ENCODE data around the gene MGAT5. TPM values are rescaled to one million over a fixed set of nuclear protein-coding genes. Genes with fewer than 3 reads are reported as not detected.

The MGAT5 gene
- polyA plus RNA-seq, 3 donors from 2014 or later = 2.2 to 7.3 (median 4.0) TPM

DNA sequence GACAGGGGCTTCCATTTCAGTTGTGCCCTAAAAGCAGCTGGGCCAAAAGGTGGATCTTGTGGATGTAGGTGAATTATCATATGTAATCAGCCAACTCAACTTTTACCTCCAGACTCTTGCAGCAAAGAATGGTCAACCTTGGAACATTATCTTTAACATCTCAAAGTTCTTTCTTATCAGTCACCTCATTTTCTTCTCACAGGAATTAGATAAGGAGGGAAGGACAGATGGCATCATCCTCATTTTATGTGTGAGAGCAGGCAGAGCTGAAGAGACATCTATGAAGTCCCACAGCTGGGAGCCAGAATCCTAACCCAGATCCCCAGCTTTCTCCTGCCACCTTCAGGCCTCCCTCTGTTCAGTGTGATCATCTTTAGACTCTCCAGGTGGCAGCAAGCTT, 182.1 kb downstream of the MGAT5 start:
- Mint-ChIP-seq H3K27me3 (ENCODE audit: low read depth in 3 of 3) (peaks cover 0 to 3% (median 0%) of the 10 kb centered on the region in 3 donors), H3K9me3 (no peaks in the 10 kb centered on the region), H3K27ac (no peak overlapping the region), H3K4me1 (no peaks in the 10 kb centered on the region), H3K4me3 (no peak overlapping the region), H3K36me3 (peaks cover 13 to 45% (median 18%) of the 10 kb centered on the region in 3 donors)
- DNase-seq = no peak

DNA sequence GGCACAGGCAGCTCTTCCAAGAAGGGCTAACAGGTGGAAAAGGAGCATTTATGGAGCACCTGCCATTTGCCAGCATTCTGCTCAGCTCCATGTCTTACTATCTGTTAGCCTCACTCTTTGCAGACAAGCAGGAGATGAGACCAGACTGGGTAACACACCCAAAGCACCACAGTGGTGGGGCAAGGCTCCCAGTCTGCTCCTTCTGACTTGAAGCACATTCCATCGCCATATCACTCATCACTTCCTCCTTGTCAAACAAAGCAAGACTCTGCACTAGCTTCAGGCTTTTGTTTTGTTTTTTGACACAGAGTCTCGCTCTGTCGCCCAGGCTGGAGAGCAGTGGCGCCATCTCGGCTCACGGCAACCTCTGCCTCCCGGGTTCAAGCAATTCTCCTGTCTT, 182.8 kb downstream of the MGAT5 start:
- peaks cover 0 to 3% (median 0%) of the 10 kb centered on the region in 3 donors for H3K27me3 Mint-ChIP-seq (ENCODE audit: low read depth in 3 of 3)
- H3K4me3 Mint-ChIP-seq = no peak overlapping the region
- DNase-seq = no peak
- H3K4me1 Mint-ChIP-seq = no peaks in the 10 kb centered on the region
- H3K9me3 Mint-ChIP-seq = no peaks in the 10 kb centered on the region
- no peak overlapping the region for H3K27ac Mint-ChIP-seq
- H3K36me3 Mint-ChIP-seq = peaks cover 13 to 42% (median 18%) of the 10 kb centered on the region in 3 donors

DNA sequence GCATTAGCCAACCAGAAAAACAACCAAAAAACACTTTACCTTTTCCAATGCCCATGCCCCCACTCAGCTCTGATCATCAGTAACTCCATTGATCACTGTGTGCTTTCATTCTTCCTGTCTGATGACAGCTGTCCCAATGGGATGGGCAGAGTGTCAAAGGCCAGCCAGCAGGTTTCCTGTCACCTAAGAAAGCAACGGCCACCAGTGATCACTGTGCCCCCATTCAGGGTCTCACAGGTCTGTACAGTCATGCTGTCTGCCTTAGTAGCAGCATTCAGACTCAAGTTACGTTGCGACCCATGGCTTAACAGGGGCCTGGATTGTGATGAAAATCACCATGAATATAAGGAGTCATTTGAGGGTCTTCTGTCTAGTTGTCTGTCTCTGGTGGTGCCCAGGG, 184.5 kb downstream of the MGAT5 start:
- DNase-seq = no peak
- Mint-ChIP-seq H3K27ac (no peak overlapping the region), H3K36me3 (peaks cover 18 to 34% (median 21%) of the 10 kb centered on the region in 3 donors), H3K9me3 (no peaks in the 10 kb centered on the region), H3K27me3 (ENCODE audit: low read depth in 3 of 3) (peaks cover 0 to 3% (median 0%) of the 10 kb centered on the region in 3 donors), H3K4me1 (no peaks in the 10 kb centered on the region), H3K4me3 (no peak overlapping the region)

DNA sequence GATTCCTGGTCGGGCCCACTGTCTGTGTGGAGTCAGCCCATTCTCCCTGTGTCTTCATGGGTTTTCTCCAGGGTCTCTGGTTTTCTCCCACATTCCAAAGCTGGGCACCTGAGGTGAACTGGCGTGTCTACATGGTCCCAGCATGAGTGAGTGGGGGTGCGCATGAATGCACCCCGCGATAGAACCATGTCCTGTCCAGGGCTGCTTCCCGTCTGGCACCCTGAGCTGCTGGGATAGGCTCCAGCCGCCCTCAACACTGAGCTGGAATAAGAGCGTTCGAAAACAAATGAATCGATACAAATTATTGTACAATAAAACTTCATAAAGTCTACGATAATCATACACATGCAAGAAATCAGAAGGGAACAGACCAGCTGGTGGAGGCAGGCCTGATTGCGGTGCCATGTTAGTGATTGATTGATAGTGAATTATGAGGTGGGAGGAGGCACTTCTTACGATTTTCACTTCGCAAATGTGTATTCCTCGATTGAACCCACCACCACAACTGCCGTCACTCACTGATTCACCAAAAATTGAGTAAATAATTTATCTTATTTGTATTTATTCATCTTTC, 186.6 kb downstream of the MGAT5 start:
- Mint-ChIP-seq H3K4me3 (no peak overlapping the region), H3K9me3 (no peaks in the 10 kb centered on the region), H3K4me1 (peaks cover 0 to 5% of the 10 kb centered on the region in 2 donors), H3K27ac (no peak overlapping the region), H3K36me3 (peaks cover 7 to 25% (median 16%) of the 10 kb centered on the region in 3 donors), H3K27me3 (ENCODE audit: low read depth in 3 of 3) (peaks cover 0 to 2% (median 0%) of the 10 kb centered on the region in 3 donors)
- DNase-seq = no peak

GRCh38 chr2:134441153-134441863, 187.4 kb downstream of the MGAT5 start:
- Mint-ChIP-seq H3K4me1 (peaks cover 0 to 5% of the 10 kb centered on the region in 2 donors), H3K4me3 (no peak overlapping the region), H3K27ac (no peak overlapping the region)

GRCh38 chr2:134443814-134444480, 190.1 kb downstream of the MGAT5 start:
- peaks cover 6 to 21% (median 15%) of the 10 kb centered on the region in 3 donors for H3K36me3 Mint-ChIP-seq
- DNase-seq = no peak
- H3K9me3 Mint-ChIP-seq = no peaks in the 10 kb centered on the region
- H3K4me1 Mint-ChIP-seq = peaks cover 0 to 5% of the 10 kb centered on the region in 2 donors
- H3K27ac Mint-ChIP-seq = no peak overlapping the region
- no peak overlapping the region for H3K4me3 Mint-ChIP-seq
- peaks cover 0 to 4% (median 2%) of the 10 kb centered on the region in 3 donors for H3K27me3 Mint-ChIP-seq (ENCODE audit: low read depth in 3 of 3)

More at GRCh38 chr2:134441153-134441863, 187.4 kb downstream of the MGAT5 start:
- Mint-ChIP-seq H3K36me3 (peaks cover 6 to 25% (median 15%) of the 10 kb centered on the region in 3 donors), H3K9me3 (no peaks in the 10 kb centered on the region), H3K27me3 (ENCODE audit: low read depth in 3 of 3) (peaks cover 0 to 4% (median 0%) of the 10 kb centered on the region in 3 donors)
- no peak for DNase-seq

- no peak for DNase-seq
- H3K4me1 Mint-ChIP-seq = peaks cover 0 to 5% of the 10 kb centered on the region in 2 donors
- H3K27me3 Mint-ChIP-seq (ENCODE audit: low read depth in 3 of 3) = peaks cover 0 to 4% (median 2%) of the 10 kb centered on the region in 3 donors
- H3K9me3 Mint-ChIP-seq = no peaks in the 10 kb centered on the region
- H3K27ac Mint-ChIP-seq = no peak overlapping the region
- no peak overlapping the region for H3K4me3 Mint-ChIP-seq
- peaks cover under 1 to 20% (median 12%) of the 10 kb centered on the region in 3 donors for H3K36me3 Mint-ChIP-seq
Measured at GRCh38 chr2:134445116-134445515, 191.2 kb downstream of the MGAT5 start.

GRCh38 chr2:134445985-134446382, 192.1 kb downstream of the MGAT5 start:
- no peak for DNase-seq
- H3K4me1 Mint-ChIP-seq = peaks cover under 1 to 5% of the 10 kb centered on the region in 2 donors
- no peak overlapping the region for H3K4me3 Mint-ChIP-seq
- H3K9me3 Mint-ChIP-seq = no peaks in the 10 kb centered on the region
- H3K36me3 Mint-ChIP-seq = peaks cover 0 to 16% (median 9%) of the 10 kb centered on the region in 3 donors
- no peak overlapping the region for H3K27ac Mint-ChIP-seq
- H3K27me3 Mint-ChIP-seq (ENCODE audit: low read depth in 3 of 3) = peaks cover 0 to 4% (median 2%) of the 10 kb centered on the region in 3 donors

- H3K9me3 Mint-ChIP-seq = no peaks in the 10 kb centered on the region
- peaks cover 0 to 4% (median 2%) of the 10 kb centered on the region in 3 donors for H3K27me3 Mint-ChIP-seq (ENCODE audit: low read depth in 3 of 3)
- no peak overlapping the region for H3K4me3 Mint-ChIP-seq
- DNase-seq = no peak
- peak overlapping the region in 1 of 6 donors; percentile 5 for H3K27ac Mint-ChIP-seq
- H3K36me3 Mint-ChIP-seq = peaks cover 0 to 16% (median 9%) of the 10 kb centered on the region in 3 donors
- H3K4me1 Mint-ChIP-seq = peaks cover 1 to 5% of the 10 kb centered on the region in 2 donors
Measured at GRCh38 chr2:134446383-134447017, 192.6 kb downstream of the MGAT5 start.

DNA sequence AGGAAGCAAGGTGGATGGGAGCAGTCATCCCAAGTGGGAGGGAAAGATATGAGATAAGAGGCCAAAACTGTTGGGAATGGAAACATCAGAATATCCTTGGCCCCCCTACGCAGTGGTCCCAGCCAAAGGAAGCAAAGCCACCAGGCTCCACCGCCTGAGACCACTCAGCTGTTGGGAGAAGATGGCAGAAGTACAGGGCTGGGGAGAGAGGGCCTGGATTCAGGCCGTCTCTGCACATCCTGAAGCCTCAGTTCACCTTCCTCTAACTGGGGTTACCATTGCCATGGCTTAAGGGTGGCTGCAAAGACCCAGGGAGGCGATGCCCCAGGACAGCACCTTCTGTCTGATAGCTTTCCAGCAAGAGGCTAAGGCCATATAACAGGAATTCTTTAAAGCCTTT, 193.8 kb downstream of the MGAT5 start:
- no peak for DNase-seq
- no peaks in the 10 kb centered on the region for H3K9me3 Mint-ChIP-seq
- no peak overlapping the region for H3K27ac Mint-ChIP-seq
- peaks cover 1 to 5% of the 10 kb centered on the region in 2 donors for H3K4me1 Mint-ChIP-seq
- peaks cover 0 to 10% (median 0%) of the 10 kb centered on the region in 3 donors for H3K36me3 Mint-ChIP-seq
- H3K27me3 Mint-ChIP-seq (ENCODE audit: low read depth in 3 of 3) = peaks cover 0 to 2% (median 2%) of the 10 kb centered on the region in 3 donors
- no peak overlapping the region for H3K4me3 Mint-ChIP-seq

GRCh38 chr2:134448650-134449049, 194.8 kb downstream of the MGAT5 start:
- Mint-ChIP-seq H3K36me3 (peaks cover 0 to 6% (median 0%) of the 10 kb centered on the region in 3 donors), H3K27me3 (ENCODE audit: low read depth in 3 of 3) (peaks cover 0 to 2% (median 2%) of the 10 kb centered on the region in 3 donors), H3K4me3 (no peak overlapping the region), H3K27ac (peak overlapping the region in 1 of 6 donors; percentile 46), H3K9me3 (no peaks in the 10 kb centered on the region), H3K4me1 (peaks cover 1 to 5% of the 10 kb centered on the region in 2 donors)
- no peak for DNase-seq

DNA sequence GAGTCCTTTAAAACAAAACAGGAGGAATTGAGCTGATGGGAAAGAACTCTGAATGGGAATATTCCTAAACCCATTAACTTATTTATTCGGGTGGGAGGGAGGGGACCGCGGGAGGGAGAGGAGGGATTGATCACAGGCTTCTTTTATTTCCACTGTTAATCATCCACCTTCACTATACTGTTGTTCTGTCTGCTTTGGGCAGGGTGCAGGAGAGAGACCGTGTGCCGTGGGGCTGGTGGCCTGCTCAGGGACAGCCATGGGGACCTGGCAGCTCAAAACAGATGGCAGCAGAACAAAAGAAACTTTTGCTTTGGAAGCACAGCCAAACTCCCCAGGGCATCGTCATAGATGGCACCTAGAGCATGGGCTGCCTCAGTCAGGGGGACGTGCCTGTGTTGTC, 195.3 kb downstream of the MGAT5 start:
- Mint-ChIP-seq H3K4me3 (no peak overlapping the region), H3K27ac (no peak overlapping the region), H3K27me3 (ENCODE audit: low read depth in 3 of 3) (peaks cover 0 to 2% (median 2%) of the 10 kb centered on the region in 3 donors), H3K36me3 (peaks cover 0 to 6% (median 0%) of the 10 kb centered on the region in 3 donors), H3K4me1 (peaks cover 1 to 5% of the 10 kb centered on the region in 2 donors), H3K9me3 (no peaks in the 10 kb centered on the region)
- DNase-seq = no peak

- Mint-ChIP-seq H3K9me3 (no peaks in the 10 kb centered on the region), H3K27me3 (ENCODE audit: low read depth in 3 of 3) (peaks cover 0 to 2% (median 2%) of the 10 kb centered on the region in 3 donors), H3K4me3 (no peak overlapping the region), H3K4me1 (peaks cover 0 to 1% of the 10 kb centered on the region in 2 donors), H3K36me3 (peaks cover 0 to 6% (median 0%) of the 10 kb centered on the region in 3 donors), H3K27ac (no peak overlapping the region)
- no peak for DNase-seq
Measured at GRCh38 chr2:134449751-134450513, 196.1 kb downstream of the MGAT5 start.

Data from immature natural killer cell (primary cell).